GM23338 (cell line): ENCODE data around the gene NSF. TPM values are rescaled to one million over a fixed set of nuclear protein-coding genes. Genes with fewer than 3 reads are reported as not detected.

Experiments used
- ATAC-seq: fragments of 200-7000 bp; cut with Tn5 transposase; 3 replicates; pipeline ENCODE4 v1.9.1; 2020
- DNase-seq: peaks from one replicate; pipeline ENCODE4 v3.0.0-alpha.2; 2015; ENCODE audit warnings: low spot score
- H2AFZ ChIP-seq: fragments of 200-600 bp; sonication (generic); 2 replicates; pipeline ENCODE4 v1.8.0; 2016; ENCODE audit warnings: antibody characterized with exemption, mild to moderate bottlenecking, moderate library complexity
- H3F3A ChIP-seq: fragments of 200-600 bp; sonication (generic); replicated peaks from 2 replicates; pipeline ENCODE4 v1.8.0; 2017; ENCODE audit warnings: antibody characterized with exemption, mixed run types, low read depth
- H3K27ac ChIP-seq: fragments of 200-600 bp; sonication (generic); 2 replicates; pipeline ENCODE4 v1.6.1; 2016; ENCODE audit warnings: low read depth
- H3K27me3 ChIP-seq: fragments of 200-600 bp; sonication (generic); 2 replicates; pipeline ENCODE4 v1.8.0; 2016; ENCODE audit warnings: mild to moderate bottlenecking, mixed run types, moderate library complexity; ENCODE audit not compliant: insufficient read depth
- H3K36me3 ChIP-seq: fragments of 200-600 bp; sonication (generic); 2 replicates; pipeline ENCODE4 v1.8.0; 2016; ENCODE audit warnings: mild to moderate bottlenecking; ENCODE audit not compliant: insufficient read depth
- H3K4me1 ChIP-seq: fragments of 200-600 bp; sonication (generic); 2 replicates; pipeline ENCODE4 v1.8.0; 2016; ENCODE audit warnings: mild to moderate bottlenecking, moderate library complexity; ENCODE audit not compliant: insufficient read depth
- H3K4me2 ChIP-seq: fragments of 200-600 bp; sonication (generic); 2 replicates; pipeline ENCODE4 v1.7.1; 2017; ENCODE audit warnings: mixed run types
- H3K4me3 ChIP-seq: fragments of 200-600 bp; sonication (generic); 2 replicates; pipeline ENCODE4 v1.6.1; 2016; ENCODE audit warnings: mixed run types
- H3K79me2 ChIP-seq: fragments of 200-600 bp; sonication (generic); replicated peaks from 2 replicates; pipeline ENCODE4 v1.8.0; 2017; ENCODE audit warnings: mild to moderate bottlenecking; ENCODE audit not compliant: insufficient read depth
- H3K9me2 ChIP-seq: fragments of 200-600 bp; sonication (generic); 2 replicates; pipeline ENCODE4 v1.8.0; 2017; ENCODE audit not compliant: insufficient read depth
- H4K20me1 ChIP-seq: fragments of 200-600 bp; sonication (generic); replicated peaks from 2 replicates; pipeline ENCODE4 v1.8.0; 2017; ENCODE audit warnings: mild to moderate bottlenecking; ENCODE audit not compliant: insufficient read depth
- H3K27ac Mint-ChIP-seq: 2 replicates; pipeline ENCODE4 v1.8.0; 2020; ENCODE audit warnings: inconsistent platforms, mild to moderate bottlenecking, moderate library complexity, mixed read lengths
- H3K27me3 Mint-ChIP-seq: 3 replicates; pipeline ENCODE4 v1.8.0; 2022; ENCODE audit warnings: low read depth, mild to moderate bottlenecking, moderate library complexity, mixed read lengths, inconsistent platforms; ENCODE audit not compliant: insufficient read depth, poor library complexity
- H3K36me3 Mint-ChIP-seq: 3 replicates; pipeline ENCODE4 v1.8.0; 2021; ENCODE audit warnings: low read depth, mild to moderate bottlenecking, inconsistent platforms, moderate library complexity, mixed read lengths
- H3K4me1 Mint-ChIP-seq: 3 replicates; pipeline ENCODE4 v1.8.0; 2020; ENCODE audit warnings: mild to moderate bottlenecking, inconsistent platforms, mixed read lengths
- H3K4me3 Mint-ChIP-seq: 3 replicates; pipeline ENCODE4 v1.8.0; 2021; ENCODE audit warnings: moderate library complexity, mild to moderate bottlenecking, inconsistent platforms, mixed read lengths
- H3K9me3 Mint-ChIP-seq: 3 replicates; pipeline ENCODE4 v1.8.0; 2020; ENCODE audit warnings: moderate library complexity, mild to moderate bottlenecking, inconsistent platforms, mixed read lengths
- CREB1 ChIP-seq: fragments of 250-450 bp; sonication (Bioruptor Pico); IDR thresholded peaks from 2 replicates; pipeline ENCODE4 v1.5.0; 2020; ENCODE audit warnings: low read depth, mild to moderate bottlenecking, moderate library complexity
- EZH2 ChIP-seq: fragments of 200-600 bp; sonication (generic); IDR thresholded peaks from one replicate; pipeline ENCODE4 v1.8.0; 2017; ENCODE audit warnings: antibody characterized with exemption, mild to moderate bottlenecking, low read depth; ENCODE audit not compliant: unreplicated experiment
- EZH2phosphoT487 ChIP-seq: fragments of 200-600 bp; sonication (generic); IDR thresholded peaks from one replicate; pipeline ENCODE4 v1.8.1; 2018; ENCODE audit warnings: antibody characterized with exemption; ENCODE audit not compliant: unreplicated experiment
- JUNB ChIP-seq: IDR thresholded peaks from one replicate; pipeline ENCODE4 v1.6.1; 2016; ENCODE audit warnings: antibody characterized with exemption; ENCODE audit not compliant: unreplicated experiment
- NANOG ChIP-seq: IDR thresholded peaks from 2 replicates; pipeline ENCODE4 v1.6.1; 2016; ENCODE audit warnings: antibody characterized with exemption, borderline replicate concordance
- POLR2AphosphoS5 ChIP-seq: IDR thresholded peaks from 2 replicates; pipeline ENCODE4 v1.6.1; 2016; ENCODE audit warnings: antibody characterized with exemption, low read depth
- STAT1 ChIP-seq: IDR thresholded peaks from one replicate; pipeline ENCODE4 v1.6.1; 2016; ENCODE audit warnings: antibody characterized with exemption; ENCODE audit not compliant: unreplicated experiment
- ZNF114 ChIP-seq: fragments of 250-450 bp; sonication (Bioruptor Pico); IDR thresholded peaks from 2 replicates; pipeline ENCODE4 v1.5.0; 2020; ENCODE audit warnings: mild to moderate bottlenecking, moderate library complexity
- ZNF331 ChIP-seq: fragments of 250-450 bp; sonication (Bioruptor Pico); IDR thresholded peaks from 2 replicates; pipeline ENCODE4 v1.5.0; 2020; ENCODE audit warnings: low read depth, mild to moderate bottlenecking, moderate library complexity
- polyA plus RNA-seq: library from polyadenylated mRNA; unstranded; fragments of >200 nt; fragmentation: Nextera tagmentation; extraction: Ambion mirVana; gene quantifications from 2 replicates; pipeline ENCODE4 v1.2.1, GENCODE V29; 2016
- total RNA-seq: library from RNA; depleted of rRNA; stranded (reverse); fragments of >200 nt; shearing (Covaris generic); gene quantifications from 2 replicates; pipeline ENCODE4 v1.2.3, GENCODE V29; 2014
- TF ChIP-seq, protein P1 (sequence below): IDR thresholded peaks from 2 replicates; pipeline ENCODE4 v1.6.1; 2016; ENCODE audit warnings: antibody characterized with exemption
- TF ChIP-seq, protein P2 (sequence below): fragments of 250-450 bp; sonication (Bioruptor Pico); IDR thresholded peaks from 2 replicates; pipeline ENCODE4 v1.5.0; 2020; ENCODE audit warnings: mild to moderate bottlenecking, moderate library complexity
- TF ChIP-seq, protein P3 (sequence below): IDR thresholded peaks from one replicate; pipeline ENCODE4 v1.6.1; 2018; ENCODE audit warnings: antibody characterized with exemption; ENCODE audit not compliant: unreplicated experiment
- TF ChIP-seq, protein P4 (sequence below), 2 experiments: fragments of 200-600 bp in 1 of 2; sonication (generic) in 1 of 2; conservative IDR thresholded peaks; 2 replicates each; pipeline versions ENCODE4 v1.5.1 to v1.6.1; 2016 to 2017; ENCODE audit warnings: antibody characterized with exemption in 2 of 2, low read depth in 2 of 2, mild to moderate bottlenecking in 2 of 2, moderate library complexity in 1 of 2

NSF gene
- total and polyA plus RNA-seq, 2 experiments from 2014 or later: 12.5 to 26.5 TPM

DNA sequence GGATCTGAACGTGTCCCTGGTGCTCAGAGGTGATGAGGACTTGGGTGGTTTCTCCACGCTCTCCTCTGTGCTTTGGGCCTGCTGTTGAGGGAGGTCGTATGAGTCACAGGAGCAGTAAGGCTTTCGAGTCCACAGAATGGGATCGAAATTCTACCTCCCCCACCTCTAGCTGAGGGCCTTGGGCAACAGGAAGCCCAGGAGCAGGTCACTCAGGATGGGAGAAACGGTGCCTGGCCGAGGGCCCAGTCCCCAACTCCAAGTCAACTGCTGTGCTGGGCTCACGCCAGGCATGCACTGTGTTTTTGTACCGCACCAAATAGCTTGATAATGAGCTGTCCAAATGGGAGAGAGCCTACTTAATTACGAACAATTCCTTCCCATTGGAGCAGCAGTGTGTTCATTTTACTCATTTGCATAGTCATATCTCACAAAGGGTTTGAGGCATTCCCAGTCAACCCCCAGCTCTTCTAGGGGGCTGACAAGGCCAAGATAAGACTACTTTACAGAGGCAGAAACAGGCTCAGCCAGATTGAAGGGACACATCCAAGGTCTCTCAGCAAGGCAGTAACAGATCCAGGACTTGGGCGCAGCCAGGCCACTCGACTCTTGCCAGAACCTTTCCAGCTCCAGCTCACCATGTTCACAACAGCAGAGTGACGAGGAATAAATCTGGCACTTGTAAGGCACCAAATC lies 174.4 kb downstream of the NSF start:
- Histone ChIP-seq H3K4me3 (no peak overlapping the region), H2AFZ (no peak overlapping the region), H3K4me1 (peaks cover 5% of the 10 kb centered on the region; the same call in 1 of the 2 replicates), H3K9me2 (no peaks in the 10 kb centered on the region), H3K4me2 (no peak overlapping the region), H4K20me1 (peaks cover 12% of the 10 kb centered on the region), H3K79me2 (no peaks in the 10 kb centered on the region), H3K36me3 (no peaks in the 10 kb centered on the region), H3K27me3 (peaks cover 29% of the 10 kb centered on the region), H3F3A (no peaks in the 10 kb centered on the region), H3K27ac (no peak overlapping the region)
- Mint-ChIP-seq H3K4me1 (peaks cover 17% of the 10 kb centered on the region), H3K27ac (no peak overlapping the region), H3K9me3 (no peaks in the 10 kb centered on the region), H3K27me3 (peaks cover 50% of the 10 kb centered on the region), H3K36me3 (peaks cover 3% of the 10 kb centered on the region; the same call in 1 of the 3 replicates), H3K4me3 (no peak overlapping the region)
- no peak for DNase-seq
- TF ChIP-seq, protein P1, sequence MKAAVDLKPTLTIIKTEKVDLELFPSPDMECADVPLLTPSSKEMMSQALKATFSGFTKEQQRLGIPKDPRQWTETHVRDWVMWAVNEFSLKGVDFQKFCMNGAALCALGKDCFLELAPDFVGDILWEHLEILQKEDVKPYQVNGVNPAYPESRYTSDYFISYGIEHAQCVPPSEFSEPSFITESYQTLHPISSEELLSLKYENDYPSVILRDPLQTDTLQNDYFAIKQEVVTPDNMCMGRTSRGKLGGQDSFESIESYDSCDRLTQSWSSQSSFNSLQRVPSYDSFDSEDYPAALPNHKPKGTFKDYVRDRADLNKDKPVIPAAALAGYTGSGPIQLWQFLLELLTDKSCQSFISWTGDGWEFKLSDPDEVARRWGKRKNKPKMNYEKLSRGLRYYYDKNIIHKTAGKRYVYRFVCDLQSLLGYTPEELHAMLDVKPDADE: no peak
- TF ChIP-seq, protein P2, sequence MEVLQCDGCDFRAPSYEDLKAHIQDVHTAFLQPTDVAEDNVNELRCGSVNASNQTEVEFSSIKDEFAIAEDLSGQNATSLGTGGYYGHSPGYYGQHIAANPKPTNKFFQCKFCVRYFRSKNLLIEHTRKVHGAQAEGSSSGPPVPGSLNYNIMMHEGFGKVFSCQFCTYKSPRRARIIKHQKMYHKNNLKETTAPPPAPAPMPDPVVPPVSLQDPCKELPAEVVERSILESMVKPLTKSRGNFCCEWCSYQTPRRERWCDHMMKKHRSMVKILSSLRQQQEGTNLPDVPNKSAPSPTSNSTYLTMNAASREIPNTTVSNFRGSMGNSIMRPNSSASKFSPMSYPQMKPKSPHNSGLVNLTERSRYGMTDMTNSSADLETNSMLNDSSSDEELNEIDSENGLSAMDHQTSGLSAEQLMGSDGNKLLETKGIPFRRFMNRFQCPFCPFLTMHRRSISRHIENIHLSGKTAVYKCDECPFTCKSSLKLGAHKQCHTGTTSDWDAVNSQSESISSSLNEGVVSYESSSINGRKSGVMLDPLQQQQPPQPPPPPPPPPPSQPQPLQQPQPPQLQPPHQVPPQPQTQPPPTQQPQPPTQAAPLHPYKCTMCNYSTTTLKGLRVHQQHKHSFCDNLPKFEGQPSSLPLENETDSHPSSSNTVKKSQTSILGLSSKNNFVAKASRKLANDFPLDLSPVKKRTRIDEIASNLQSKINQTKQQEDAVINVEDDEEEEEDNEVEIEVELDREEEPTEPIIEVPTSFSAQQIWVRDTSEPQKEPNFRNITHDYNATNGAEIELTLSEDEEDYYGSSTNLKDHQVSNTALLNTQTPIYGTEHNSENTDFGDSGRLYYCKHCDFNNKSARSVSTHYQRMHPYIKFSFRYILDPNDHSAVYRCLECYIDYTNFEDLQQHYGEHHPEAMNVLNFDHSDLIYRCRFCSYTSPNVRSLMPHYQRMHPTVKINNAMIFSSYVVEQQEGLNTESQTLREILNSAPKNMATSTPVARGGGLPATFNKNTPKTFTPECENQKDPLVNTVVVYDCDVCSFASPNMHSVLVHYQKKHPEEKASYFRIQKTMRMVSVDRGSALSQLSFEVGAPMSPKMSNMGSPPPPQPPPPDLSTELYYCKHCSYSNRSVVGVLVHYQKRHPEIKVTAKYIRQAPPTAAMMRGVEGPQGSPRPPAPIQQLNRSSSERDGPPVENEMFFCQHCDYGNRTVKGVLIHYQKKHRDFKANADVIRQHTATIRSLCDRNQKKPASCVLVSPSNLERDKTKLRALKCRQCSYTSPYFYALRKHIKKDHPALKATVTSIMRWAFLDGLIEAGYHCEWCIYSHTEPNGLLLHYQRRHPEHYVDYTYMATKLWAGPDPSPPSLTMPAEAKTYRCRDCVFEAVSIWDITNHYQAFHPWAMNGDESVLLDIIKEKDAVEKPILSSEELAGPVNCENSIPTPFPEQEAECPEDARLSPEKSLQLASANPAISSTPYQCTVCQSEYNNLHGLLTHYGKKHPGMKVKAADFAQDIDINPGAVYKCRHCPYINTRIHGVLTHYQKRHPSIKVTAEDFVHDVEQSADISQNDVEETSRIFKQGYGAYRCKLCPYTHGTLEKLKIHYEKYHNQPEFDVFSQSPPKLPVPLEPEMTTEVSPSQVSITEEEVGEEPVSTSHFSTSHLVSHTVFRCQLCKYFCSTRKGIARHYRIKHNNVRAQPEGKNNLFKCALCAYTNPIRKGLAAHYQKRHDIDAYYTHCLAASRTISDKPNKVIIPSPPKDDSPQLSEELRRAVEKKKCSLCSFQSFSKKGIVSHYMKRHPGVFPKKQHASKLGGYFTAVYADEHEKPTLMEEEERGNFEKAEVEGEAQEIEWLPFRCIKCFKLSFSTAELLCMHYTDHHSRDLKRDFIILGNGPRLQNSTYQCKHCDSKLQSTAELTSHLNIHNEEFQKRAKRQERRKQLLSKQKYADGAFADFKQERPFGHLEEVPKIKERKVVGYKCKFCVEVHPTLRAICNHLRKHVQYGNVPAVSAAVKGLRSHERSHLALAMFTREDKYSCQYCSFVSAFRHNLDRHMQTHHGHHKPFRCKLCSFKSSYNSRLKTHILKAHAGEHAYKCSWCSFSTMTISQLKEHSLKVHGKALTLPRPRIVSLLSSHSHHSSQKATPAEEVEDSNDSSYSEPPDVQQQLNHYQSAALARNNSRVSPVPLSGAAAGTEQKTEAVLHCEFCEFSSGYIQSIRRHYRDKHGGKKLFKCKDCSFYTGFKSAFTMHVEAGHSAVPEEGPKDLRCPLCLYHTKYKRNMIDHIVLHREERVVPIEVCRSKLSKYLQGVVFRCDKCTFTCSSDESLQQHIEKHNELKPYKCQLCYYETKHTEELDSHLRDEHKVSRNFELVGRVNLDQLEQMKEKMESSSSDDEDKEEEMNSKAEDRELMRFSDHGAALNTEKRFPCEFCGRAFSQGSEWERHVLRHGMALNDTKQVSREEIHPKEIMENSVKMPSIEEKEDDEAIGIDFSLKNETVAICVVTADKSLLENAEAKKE (CRISPR knock-in tag): no peak
- TF ChIP-seq ZNF114 (CRISPR knock-in tag): no peak
- TF ChIP-seq JUNB: no peak
- no peak for TF ChIP-seq EZH2
- TF ChIP-seq ZNF331 (CRISPR knock-in tag): no peak
- no peak for TF ChIP-seq POLR2AphosphoS5
- TF ChIP-seq, protein P3, sequence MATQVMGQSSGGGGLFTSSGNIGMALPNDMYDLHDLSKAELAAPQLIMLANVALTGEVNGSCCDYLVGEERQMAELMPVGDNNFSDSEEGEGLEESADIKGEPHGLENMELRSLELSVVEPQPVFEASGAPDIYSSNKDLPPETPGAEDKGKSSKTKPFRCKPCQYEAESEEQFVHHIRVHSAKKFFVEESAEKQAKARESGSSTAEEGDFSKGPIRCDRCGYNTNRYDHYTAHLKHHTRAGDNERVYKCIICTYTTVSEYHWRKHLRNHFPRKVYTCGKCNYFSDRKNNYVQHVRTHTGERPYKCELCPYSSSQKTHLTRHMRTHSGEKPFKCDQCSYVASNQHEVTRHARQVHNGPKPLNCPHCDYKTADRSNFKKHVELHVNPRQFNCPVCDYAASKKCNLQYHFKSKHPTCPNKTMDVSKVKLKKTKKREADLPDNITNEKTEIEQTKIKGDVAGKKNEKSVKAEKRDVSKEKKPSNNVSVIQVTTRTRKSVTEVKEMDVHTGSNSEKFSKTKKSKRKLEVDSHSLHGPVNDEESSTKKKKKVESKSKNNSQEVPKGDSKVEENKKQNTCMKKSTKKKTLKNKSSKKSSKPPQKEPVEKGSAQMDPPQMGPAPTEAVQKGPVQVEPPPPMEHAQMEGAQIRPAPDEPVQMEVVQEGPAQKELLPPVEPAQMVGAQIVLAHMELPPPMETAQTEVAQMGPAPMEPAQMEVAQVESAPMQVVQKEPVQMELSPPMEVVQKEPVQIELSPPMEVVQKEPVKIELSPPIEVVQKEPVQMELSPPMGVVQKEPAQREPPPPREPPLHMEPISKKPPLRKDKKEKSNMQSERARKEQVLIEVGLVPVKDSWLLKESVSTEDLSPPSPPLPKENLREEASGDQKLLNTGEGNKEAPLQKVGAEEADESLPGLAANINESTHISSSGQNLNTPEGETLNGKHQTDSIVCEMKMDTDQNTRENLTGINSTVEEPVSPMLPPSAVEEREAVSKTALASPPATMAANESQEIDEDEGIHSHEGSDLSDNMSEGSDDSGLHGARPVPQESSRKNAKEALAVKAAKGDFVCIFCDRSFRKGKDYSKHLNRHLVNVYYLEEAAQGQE: no peak
- TF ChIP-seq CREB1: no peak
- TF ChIP-seq, protein P4, sequence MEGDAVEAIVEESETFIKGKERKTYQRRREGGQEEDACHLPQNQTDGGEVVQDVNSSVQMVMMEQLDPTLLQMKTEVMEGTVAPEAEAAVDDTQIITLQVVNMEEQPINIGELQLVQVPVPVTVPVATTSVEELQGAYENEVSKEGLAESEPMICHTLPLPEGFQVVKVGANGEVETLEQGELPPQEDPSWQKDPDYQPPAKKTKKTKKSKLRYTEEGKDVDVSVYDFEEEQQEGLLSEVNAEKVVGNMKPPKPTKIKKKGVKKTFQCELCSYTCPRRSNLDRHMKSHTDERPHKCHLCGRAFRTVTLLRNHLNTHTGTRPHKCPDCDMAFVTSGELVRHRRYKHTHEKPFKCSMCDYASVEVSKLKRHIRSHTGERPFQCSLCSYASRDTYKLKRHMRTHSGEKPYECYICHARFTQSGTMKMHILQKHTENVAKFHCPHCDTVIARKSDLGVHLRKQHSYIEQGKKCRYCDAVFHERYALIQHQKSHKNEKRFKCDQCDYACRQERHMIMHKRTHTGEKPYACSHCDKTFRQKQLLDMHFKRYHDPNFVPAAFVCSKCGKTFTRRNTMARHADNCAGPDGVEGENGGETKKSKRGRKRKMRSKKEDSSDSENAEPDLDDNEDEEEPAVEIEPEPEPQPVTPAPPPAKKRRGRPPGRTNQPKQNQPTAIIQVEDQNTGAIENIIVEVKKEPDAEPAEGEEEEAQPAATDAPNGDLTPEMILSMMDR (conservative IDR thresholded peaks at IDR 0.05; ENCODE audit: low read depth in 2 of 2): no peak
- TF ChIP-seq NANOG: no peak
- no peak for TF ChIP-seq STAT1
- no peak for TF ChIP-seq EZH2phosphoT487
- 0 out of 3 replicates have a peak, but pooled peaks have one; percentile 16 for ATAC-seq
